ENCODE measurements around the gene MRPS21.

Gene MRPS21

DNA sequence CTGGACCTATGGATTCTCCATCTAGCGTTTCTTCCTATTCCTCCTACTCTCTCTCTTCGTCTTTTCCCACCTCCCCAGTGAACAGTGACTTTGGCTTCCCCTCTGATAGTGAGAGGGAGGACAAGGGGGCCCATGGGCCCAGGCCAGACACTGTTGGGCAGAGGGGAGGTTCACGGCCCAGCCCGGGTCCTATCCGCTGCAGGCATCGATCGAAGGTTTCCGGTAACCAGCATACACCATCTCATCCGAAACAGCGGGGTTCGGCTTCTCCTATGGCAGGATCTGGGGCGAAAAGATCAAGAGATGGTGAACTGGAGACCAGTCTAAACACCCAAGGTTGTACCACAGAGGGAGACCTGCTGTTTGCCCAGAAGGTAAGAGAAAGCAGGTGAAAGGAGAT, 10.4 kb upstream of the MRPS21 start:
- Histone ChIP-seq H3K36me3 (no peaks in the 10 kb centered on the region), H3K27me3 (peaks cover 83% of the 10 kb centered on the region), H3K9me3 (no peaks in the 10 kb centered on the region), H3K4me3 (ENCODE audit: low read depth in 1 of 2, low read length in 1 of 2) (no peak overlapping the region), H3K27ac (no peak overlapping the region), H3K4me1 (ENCODE audit: control insufficient read depth in 1 of 2, insufficient read depth in 1 of 2, low read depth in 1 of 2, low read length in 1 of 2) (peaks cover 20 to 22% of the 10 kb centered on the region in 2 experiments)
- no peak for TF ChIP-seq CTCF (IDR thresholded peaks at IDR 0.05)

DNA sequence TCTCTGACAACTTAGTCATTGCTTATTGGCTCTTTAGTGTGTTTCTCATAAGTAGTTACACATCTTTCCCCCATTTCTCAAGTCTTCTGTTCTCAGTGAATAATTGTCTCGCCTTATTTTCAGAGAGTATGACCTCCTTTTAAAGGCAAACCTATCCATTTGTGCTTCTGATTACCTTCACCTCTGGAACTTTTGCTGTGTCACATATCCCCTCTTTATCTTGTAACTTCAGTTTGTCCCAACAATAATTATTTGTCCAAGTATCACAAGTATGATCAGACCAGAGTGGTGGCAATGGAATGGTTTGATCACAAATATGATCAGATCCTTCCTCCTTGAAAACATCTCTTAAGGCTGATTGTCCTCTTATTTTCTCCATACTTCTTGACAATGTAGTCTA, 5.3 kb upstream of the MRPS21 start:
- Histone ChIP-seq H3K27me3 (peaks cover 51% of the 10 kb centered on the region), H3K4me3 (ENCODE audit: low read depth in 1 of 2, low read length in 1 of 2) (no peak overlapping the region), H3K9me3 (no peaks in the 10 kb centered on the region), H3K36me3 (no peaks in the 10 kb centered on the region), H3K4me1 (ENCODE audit: control insufficient read depth in 1 of 2, insufficient read depth in 1 of 2, low read depth in 1 of 2, low read length in 1 of 2) (peaks cover 6% of the 10 kb centered on the region in 2 experiments), H3K27ac (no peak overlapping the region)
- no peak for TF ChIP-seq CTCF (IDR thresholded peaks at IDR 0.05)

- Histone ChIP-seq H3K4me1 (ENCODE audit: control insufficient read depth in 1 of 2, insufficient read depth in 1 of 2, low read depth in 1 of 2, low read length in 1 of 2) (peaks cover 7 to 10% of the 10 kb centered on the region in 2 experiments), H3K4me3 (ENCODE audit: low read depth in 1 of 2, low read length in 1 of 2) (no peak overlapping the region), H3K9me3 (no peaks in the 10 kb centered on the region), H3K27ac (no peak overlapping the region), H3K36me3 (no peaks in the 10 kb centered on the region), H3K27me3 (peaks cover 46% of the 10 kb centered on the region)
- no peak for TF ChIP-seq CTCF (IDR thresholded peaks at IDR 0.05)
Observed at GRCh38 chr1:150288822-150289221, 4.8 kb upstream of the MRPS21 start.

DNA sequence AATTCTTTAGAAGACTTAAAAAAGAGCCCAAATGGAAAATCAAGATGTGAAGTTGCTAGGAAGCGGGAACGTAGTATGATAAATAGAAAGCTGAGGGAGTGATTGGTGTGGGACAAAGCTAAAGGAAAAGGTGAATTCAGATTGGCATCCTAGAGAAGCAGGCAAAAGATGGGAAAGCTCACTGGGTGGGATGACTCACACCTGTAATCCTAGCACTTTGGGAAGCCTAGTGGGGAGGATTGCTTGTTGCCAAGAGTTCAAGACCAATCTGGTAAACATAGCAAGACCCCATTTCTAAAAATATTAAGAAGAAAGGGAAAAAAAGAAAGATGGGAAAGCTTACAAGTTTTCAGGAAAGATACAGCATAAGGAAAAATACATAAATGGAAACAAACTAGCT, 1.8 kb downstream of the MRPS21 start:
- Histone ChIP-seq H3K27ac (no peak overlapping the region), H3K27me3 (no peaks in the 10 kb centered on the region), H3K4me3 (ENCODE audit: low read depth in 1 of 2, low read length in 1 of 2) (no peak overlapping the region), H3K36me3 (peaks cover 6% of the 10 kb centered on the region), H3K4me1 (ENCODE audit: control insufficient read depth in 1 of 2, insufficient read depth in 1 of 2, low read depth in 1 of 2, low read length in 1 of 2) (peaks cover 12 to 16% of the 10 kb centered on the region in 2 experiments), H3K9me3 (no peaks in the 10 kb centered on the region)
- no peak for TF ChIP-seq CTCF (IDR thresholded peaks at IDR 0.05)

DNA sequence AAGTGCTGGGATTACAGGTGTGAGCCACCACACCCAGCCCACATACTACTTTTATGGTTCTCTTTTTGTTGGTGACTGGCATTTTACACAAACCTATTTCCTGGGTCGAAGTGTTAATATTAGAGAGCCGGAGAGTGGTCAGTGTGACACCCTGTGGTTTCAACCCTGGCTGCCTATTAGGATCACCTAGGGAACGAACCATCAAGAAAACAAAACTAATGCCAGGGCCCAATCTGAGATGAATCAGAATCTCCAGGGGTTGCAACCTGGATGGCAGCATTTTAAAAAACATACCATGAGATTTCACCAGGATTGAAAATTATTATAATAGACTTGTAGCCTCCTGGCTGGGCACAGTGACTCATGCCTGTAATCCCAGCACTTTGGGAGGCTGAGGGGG, 6.1 kb downstream of the MRPS21 start:
- no peak overlapping the region for H3K27ac ChIP-seq
- no peaks in the 10 kb centered on the region for H3K4me1 ChIP-seq (ENCODE audit: control insufficient read depth in 1 of 2, insufficient read depth in 1 of 2, low read depth in 1 of 2, low read length in 1 of 2)
- no peaks in the 10 kb centered on the region for H3K27me3 ChIP-seq
- no peak for TF ChIP-seq CTCF (IDR thresholded peaks at IDR 0.05)
- H3K9me3 ChIP-seq: no peaks in the 10 kb centered on the region
- H3K4me3 ChIP-seq (ENCODE audit: low read depth in 1 of 2, low read length in 1 of 2): no peak overlapping the region
- H3K36me3 ChIP-seq: peaks cover 21% of the 10 kb centered on the region

- TF ChIP-seq CTCF (IDR thresholded peaks at IDR 0.05): no peak
- Histone ChIP-seq H3K36me3 (peaks cover 21% of the 10 kb centered on the region), H3K27me3 (no peaks in the 10 kb centered on the region), H3K27ac (no peak overlapping the region), H3K4me3 (ENCODE audit: low read depth in 1 of 2, low read length in 1 of 2) (no peak overlapping the region), H3K9me3 (no peaks in the 10 kb centered on the region), H3K4me1 (ENCODE audit: control insufficient read depth in 1 of 2, insufficient read depth in 1 of 2, low read depth in 1 of 2, low read length in 1 of 2) (no peaks in the 10 kb centered on the region)
Observed at GRCh38 chr1:150302338-150302737, 8.7 kb downstream of the MRPS21 start.
